ENCODE data around the gene CLC.

CLC gene

DNA sequence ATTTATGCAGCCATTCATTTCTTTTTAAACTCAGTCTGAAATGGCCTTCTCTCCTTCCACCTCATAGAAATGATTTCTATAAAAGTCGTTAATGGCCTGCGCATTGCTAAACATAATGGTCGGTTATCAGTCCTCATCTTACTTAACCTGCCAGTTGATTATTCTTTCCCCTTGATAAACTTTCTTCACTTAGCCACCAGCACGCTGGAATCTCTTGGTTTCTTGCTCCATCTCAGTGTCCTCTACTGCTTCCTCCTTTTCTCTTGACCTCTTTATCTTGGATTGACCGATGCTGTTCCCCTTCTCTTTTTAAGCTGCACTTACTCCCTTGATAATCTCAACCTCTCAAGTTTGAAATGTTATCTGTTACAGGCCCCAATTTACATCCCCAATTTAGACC, 12.2 kb upstream of the CLC start:
- Histone ChIP-seq H3K9ac (ENCODE audit: low read length) (no peak overlapping the region), H3K27ac (ENCODE audit: low read depth, low read length) (no peak overlapping the region), H3K27me3 (ENCODE audit: control insufficient read depth, insufficient read depth, low read length) (no peaks in the 10 kb centered on the region), H3K36me3 (ENCODE audit: control insufficient read depth, insufficient read depth, low read length) (no peaks in the 10 kb centered on the region), H3K4me3 (ENCODE audit: low read length) (no peak overlapping the region), H3K4me1 (ENCODE audit: control insufficient read depth, insufficient read depth, low read length) (no peaks in the 10 kb centered on the region)

DNA sequence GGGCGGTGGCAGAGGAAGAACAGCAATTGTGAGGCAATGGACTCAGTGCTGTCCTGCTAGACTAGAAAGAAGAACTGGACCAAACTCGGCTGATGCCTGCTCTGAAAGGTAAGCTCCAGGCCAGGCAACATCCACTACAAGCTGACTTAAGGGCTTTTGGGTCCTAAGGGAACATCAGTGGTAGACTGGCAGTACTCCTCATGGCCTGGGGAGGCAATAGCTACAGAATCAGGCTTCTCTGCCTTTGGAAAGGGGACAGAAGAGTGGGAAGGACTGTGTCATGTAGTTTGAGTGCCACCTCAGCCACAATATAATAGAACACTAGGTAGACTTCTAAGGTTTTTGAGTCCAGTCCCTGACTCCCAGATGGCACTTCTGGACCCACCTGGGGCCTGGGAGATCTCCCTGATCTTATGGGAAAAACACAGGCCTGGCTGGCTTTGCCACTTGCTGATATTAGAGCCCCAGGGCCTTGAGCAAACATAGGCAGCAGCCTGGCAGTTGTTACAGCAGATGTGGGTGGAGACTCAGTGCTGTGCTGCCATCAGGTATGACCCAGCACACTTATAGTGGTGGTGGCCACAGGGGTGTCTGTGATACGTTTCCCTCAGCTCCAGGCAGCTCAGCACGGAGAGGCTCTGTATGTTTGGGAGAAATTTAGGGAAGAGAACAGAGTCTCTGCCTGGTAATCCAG, 9.2 kb upstream of the CLC start:
- Histone ChIP-seq H3K9ac (ENCODE audit: low read length) (no peak overlapping the region), H3K4me3 (ENCODE audit: low read length) (no peak overlapping the region), H3K27me3 (ENCODE audit: control insufficient read depth, insufficient read depth, low read length) (no peaks in the 10 kb centered on the region), H3K27ac (ENCODE audit: low read depth, low read length) (no peak overlapping the region), H3K36me3 (ENCODE audit: control insufficient read depth, insufficient read depth, low read length) (no peaks in the 10 kb centered on the region), H3K4me1 (ENCODE audit: control insufficient read depth, insufficient read depth, low read length) (no peaks in the 10 kb centered on the region)

GRCh38 chr19:39745643-39746042, 7.8 kb upstream of the CLC start:
- H3K27me3 ChIP-seq (ENCODE audit: control insufficient read depth, insufficient read depth, low read length), result no peaks in the 10 kb centered on the region
- H3K4me1 ChIP-seq (ENCODE audit: control insufficient read depth, insufficient read depth, low read length), result no peaks in the 10 kb centered on the region
- H3K36me3 ChIP-seq (ENCODE audit: control insufficient read depth, insufficient read depth, low read length), result no peaks in the 10 kb centered on the region
- H3K27ac ChIP-seq (ENCODE audit: low read depth, low read length), result no peak overlapping the region
- no peak overlapping the region for H3K4me3 ChIP-seq (ENCODE audit: low read length)
- no peak overlapping the region for H3K9ac ChIP-seq (ENCODE audit: low read length)

GRCh38 chr19:39740395-39740794, 2.6 kb upstream of the CLC start:
- H3K27ac ChIP-seq (ENCODE audit: low read depth, low read length), result no peak overlapping the region
- no peaks in the 10 kb centered on the region for H3K27me3 ChIP-seq (ENCODE audit: control insufficient read depth, insufficient read depth, low read length)
- H3K4me3 ChIP-seq (ENCODE audit: low read length), result no peak overlapping the region
- no peaks in the 10 kb centered on the region for H3K36me3 ChIP-seq (ENCODE audit: control insufficient read depth, insufficient read depth, low read length)
- no peaks in the 10 kb centered on the region for H3K4me1 ChIP-seq (ENCODE audit: control insufficient read depth, insufficient read depth, low read length)
- H3K9ac ChIP-seq (ENCODE audit: low read length), result no peak overlapping the region

DNA sequence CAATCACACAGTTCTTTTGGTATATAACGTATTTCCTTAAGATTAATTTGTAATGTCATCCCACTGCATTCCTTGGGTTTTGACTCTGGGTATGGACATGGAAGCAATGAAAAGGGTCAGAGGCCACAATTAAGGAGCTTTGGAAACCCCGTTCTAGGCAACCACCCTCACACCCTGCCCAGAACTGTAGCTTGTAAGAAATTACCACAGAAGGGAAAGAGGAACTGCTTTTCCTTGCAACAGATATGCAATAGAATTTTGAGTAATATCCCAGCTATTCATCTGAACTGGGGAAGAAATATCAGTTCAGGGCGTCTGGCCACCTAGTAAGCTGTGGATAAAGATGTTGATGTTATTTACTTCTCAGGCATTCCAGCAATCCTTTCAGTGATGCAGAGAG, 985 bp upstream of the CLC start:
- Histone ChIP-seq H3K4me1 (ENCODE audit: control insufficient read depth, insufficient read depth, low read length) (no peaks in the 10 kb centered on the region), H3K27ac (ENCODE audit: low read depth, low read length) (no peak overlapping the region), H3K27me3 (ENCODE audit: control insufficient read depth, insufficient read depth, low read length) (no peaks in the 10 kb centered on the region), H3K4me3 (ENCODE audit: low read length) (no peak overlapping the region), H3K36me3 (ENCODE audit: control insufficient read depth, insufficient read depth, low read length) (no peaks in the 10 kb centered on the region), H3K9ac (ENCODE audit: low read length) (no peak overlapping the region)

GRCh38 chr19:39737351-39737750, 478 bp downstream of the CLC start:
- Histone ChIP-seq H3K4me3 (ENCODE audit: low read length) (no peak overlapping the region), H3K27ac (ENCODE audit: low read depth, low read length) (no peak overlapping the region), H3K27me3 (ENCODE audit: control insufficient read depth, insufficient read depth, low read length) (no peaks in the 10 kb centered on the region), H3K4me1 (ENCODE audit: control insufficient read depth, insufficient read depth, low read length) (no peaks in the 10 kb centered on the region), H3K9ac (ENCODE audit: low read length) (no peak overlapping the region), H3K36me3 (ENCODE audit: control insufficient read depth, insufficient read depth, low read length) (no peaks in the 10 kb centered on the region)

GRCh38 chr19:39736088-39736487, 1.7 kb downstream of the CLC start:
- H3K9ac ChIP-seq (ENCODE audit: low read length), result no peak overlapping the region
- H3K27me3 ChIP-seq (ENCODE audit: control insufficient read depth, insufficient read depth, low read length), result no peaks in the 10 kb centered on the region
- H3K27ac ChIP-seq (ENCODE audit: low read depth, low read length), result no peak overlapping the region
- H3K4me1 ChIP-seq (ENCODE audit: control insufficient read depth, insufficient read depth, low read length), result no peaks in the 10 kb centered on the region
- no peaks in the 10 kb centered on the region for H3K36me3 ChIP-seq (ENCODE audit: control insufficient read depth, insufficient read depth, low read length)
- no peak overlapping the region for H3K4me3 ChIP-seq (ENCODE audit: low read length)

DNA sequence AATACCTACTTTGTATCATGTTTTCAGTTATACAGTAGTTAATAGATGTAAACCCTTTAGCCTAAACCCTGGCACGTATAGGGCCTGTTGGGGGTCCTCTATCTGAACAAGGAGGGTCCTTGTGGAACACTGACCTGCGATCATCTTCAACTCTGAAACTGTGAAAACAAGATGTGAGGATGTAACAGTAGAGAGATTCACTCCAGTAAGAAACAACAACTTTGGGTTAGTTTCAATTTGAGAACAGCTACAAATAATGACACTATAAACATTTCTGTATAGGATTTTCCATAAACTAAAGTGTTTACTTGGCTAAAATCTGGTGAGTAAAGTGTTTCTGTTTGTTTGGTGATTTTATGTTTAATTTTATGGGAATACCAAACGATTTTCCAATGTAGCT, 2.1 kb downstream of the CLC start:
- Histone ChIP-seq H3K36me3 (ENCODE audit: control insufficient read depth, insufficient read depth, low read length) (no peaks in the 10 kb centered on the region), H3K4me1 (ENCODE audit: control insufficient read depth, insufficient read depth, low read length) (no peaks in the 10 kb centered on the region), H3K27ac (ENCODE audit: low read depth, low read length) (no peak overlapping the region), H3K4me3 (ENCODE audit: low read length) (no peak overlapping the region), H3K9ac (ENCODE audit: low read length) (no peak overlapping the region), H3K27me3 (ENCODE audit: control insufficient read depth, insufficient read depth, low read length) (no peaks in the 10 kb centered on the region)

DNA sequence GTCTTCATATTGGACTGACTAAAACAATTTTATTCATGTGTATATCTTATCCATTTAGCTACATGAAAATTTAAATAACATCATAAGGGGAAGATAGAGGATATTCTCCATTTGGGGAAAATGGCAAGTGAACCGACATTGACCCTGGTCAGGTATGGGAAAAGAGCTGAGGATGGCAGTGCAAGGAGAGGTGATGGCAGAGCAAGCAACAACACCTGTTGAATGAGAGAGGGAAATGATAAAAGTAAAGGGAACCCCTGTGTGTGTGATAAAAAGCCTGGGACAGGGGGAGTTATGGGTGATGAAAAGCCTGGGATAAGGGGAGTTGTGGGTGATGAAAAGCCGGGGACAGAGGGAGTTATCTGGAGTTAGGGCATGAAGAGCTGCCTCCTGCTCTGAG, 4.0 kb downstream of the CLC start:
- no peak overlapping the region for H3K27ac ChIP-seq (ENCODE audit: low read depth, low read length)
- H3K4me3 ChIP-seq (ENCODE audit: low read length), result no peak overlapping the region
- H3K27me3 ChIP-seq (ENCODE audit: control insufficient read depth, insufficient read depth, low read length), result no peaks in the 10 kb centered on the region
- no peak overlapping the region for H3K9ac ChIP-seq (ENCODE audit: low read length)
- no peaks in the 10 kb centered on the region for H3K36me3 ChIP-seq (ENCODE audit: control insufficient read depth, insufficient read depth, low read length)
- no peaks in the 10 kb centered on the region for H3K4me1 ChIP-seq (ENCODE audit: control insufficient read depth, insufficient read depth, low read length)

- H3K4me1 ChIP-seq (ENCODE audit: control insufficient read depth, insufficient read depth, low read length), result no peaks in the 10 kb centered on the region
- H3K36me3 ChIP-seq (ENCODE audit: control insufficient read depth, insufficient read depth, low read length), result no peaks in the 10 kb centered on the region
- H3K27me3 ChIP-seq (ENCODE audit: control insufficient read depth, insufficient read depth, low read length), result no peaks in the 10 kb centered on the region
- H3K9ac ChIP-seq (ENCODE audit: low read length), result no peak overlapping the region
- H3K4me3 ChIP-seq (ENCODE audit: low read length), result no peak overlapping the region
- H3K27ac ChIP-seq (ENCODE audit: low read depth, low read length), result no peak overlapping the region
Observed at GRCh38 chr19:39731685-39732084, 6.1 kb downstream of the CLC start.

DNA sequence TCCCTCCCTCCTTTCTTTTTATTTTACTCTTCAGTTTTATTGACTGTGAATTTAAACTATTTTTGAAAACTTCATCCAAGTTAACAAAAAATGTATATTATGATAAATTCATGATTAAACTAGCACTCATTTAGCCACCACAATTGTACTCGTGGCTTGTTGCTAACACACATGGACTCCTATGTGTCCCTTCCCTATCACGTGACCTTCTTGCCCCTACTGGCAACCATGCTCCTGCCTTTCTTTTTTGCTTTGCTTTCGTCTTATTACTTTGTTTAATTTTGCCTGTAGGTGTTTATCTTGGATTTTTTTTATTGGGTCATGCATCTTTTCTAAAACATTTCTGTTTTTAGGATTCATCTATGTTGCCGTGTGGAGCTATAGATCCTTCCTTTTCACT, 8.2 kb downstream of the CLC start:
- Histone ChIP-seq H3K4me1 (ENCODE audit: control insufficient read depth, insufficient read depth, low read length) (no peaks in the 10 kb centered on the region), H3K4me3 (ENCODE audit: low read length) (no peak overlapping the region), H3K27me3 (ENCODE audit: control insufficient read depth, insufficient read depth, low read length) (no peaks in the 10 kb centered on the region), H3K27ac (ENCODE audit: low read depth, low read length) (no peak overlapping the region), H3K9ac (ENCODE audit: low read length) (no peak overlapping the region), H3K36me3 (ENCODE audit: control insufficient read depth, insufficient read depth, low read length) (no peaks in the 10 kb centered on the region)

GRCh38 chr19:39728040-39728439, 9.8 kb downstream of the CLC start:
- Histone ChIP-seq H3K27ac (ENCODE audit: low read depth, low read length) (no peak overlapping the region), H3K9ac (ENCODE audit: low read length) (no peak overlapping the region), H3K27me3 (ENCODE audit: control insufficient read depth, insufficient read depth, low read length) (no peaks in the 10 kb centered on the region), H3K4me3 (ENCODE audit: low read length) (no peak overlapping the region), H3K4me1 (ENCODE audit: control insufficient read depth, insufficient read depth, low read length) (no peaks in the 10 kb centered on the region), H3K36me3 (ENCODE audit: control insufficient read depth, insufficient read depth, low read length) (no peaks in the 10 kb centered on the region)

- H3K27me3 ChIP-seq (ENCODE audit: control insufficient read depth, insufficient read depth, low read length), result no peaks in the 10 kb centered on the region
- no peaks in the 10 kb centered on the region for H3K4me1 ChIP-seq (ENCODE audit: control insufficient read depth, insufficient read depth, low read length)
- H3K27ac ChIP-seq (ENCODE audit: low read depth, low read length), result no peak overlapping the region
- H3K4me3 ChIP-seq (ENCODE audit: low read length), result no peak overlapping the region
- H3K9ac ChIP-seq (ENCODE audit: low read length), result no peak overlapping the region
- no peaks in the 10 kb centered on the region for H3K36me3 ChIP-seq (ENCODE audit: control insufficient read depth, insufficient read depth, low read length)
Observed at GRCh38 chr19:39727070-39727800, 10.6 kb downstream of the CLC start.
